GM23248 (cell line): ENCODE data around the gene ZNF138.

Experiments
- EZH2 ChIP-seq: fragments of 200-600 bp; sonication (generic); IDR thresholded peaks from 2 replicates; pipeline ENCODE4 v1.6.1; 2018; ENCODE audit warnings: antibody characterized with exemption, mild to moderate bottlenecking; ENCODE audit not compliant: insufficient read depth, poor library complexity, severe bottlenecking
- EZH2phosphoT487 ChIP-seq: fragments of 200-600 bp; sonication (generic); IDR thresholded peaks from 2 replicates; pipeline ENCODE4 v1.6.1; 2018; ENCODE audit warnings: antibody characterized with exemption, moderate library complexity, mild to moderate bottlenecking, low read depth; ENCODE audit not compliant: insufficient read depth

DNA sequence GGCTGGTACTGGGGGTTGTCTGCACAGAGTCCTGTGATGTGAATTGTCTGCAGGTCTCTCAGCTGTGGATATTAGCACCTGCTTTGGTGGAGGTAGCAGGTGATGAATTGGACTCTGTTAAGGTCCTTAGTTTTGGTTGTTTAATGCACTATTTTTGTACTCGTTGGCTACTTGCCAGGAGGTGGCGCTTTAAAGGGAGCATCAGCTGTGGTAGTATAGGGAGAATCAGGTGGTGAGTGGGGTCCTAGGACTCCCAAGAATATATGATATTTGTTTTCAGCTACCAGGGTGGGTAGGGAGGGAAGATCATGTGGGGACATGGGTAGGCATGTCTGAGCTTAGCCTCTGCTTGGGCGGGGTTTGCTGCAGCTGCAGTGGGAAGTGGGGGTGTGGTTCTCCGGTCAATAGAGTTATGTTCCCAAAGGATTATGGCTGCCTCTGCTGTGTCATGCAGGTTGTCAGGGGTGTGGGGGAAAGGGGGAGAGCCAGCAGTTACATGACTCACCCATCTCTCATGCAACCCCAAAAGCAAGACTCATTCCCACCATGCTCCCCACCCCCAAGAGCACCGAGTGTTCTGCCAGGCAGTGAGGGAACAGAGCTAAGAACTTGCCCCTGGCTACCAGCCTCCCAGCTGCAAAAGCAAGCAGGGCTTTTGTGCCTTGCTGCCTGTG lies 55.2 kb downstream of the ZNF138 start:
- TF ChIP-seq EZH2 (no peak), EZH2phosphoT487 (no peak)
